HG03378 (cell line): Measurements from ENCODE around the gene FBXW8.

Source experiments
- ATAC-seq: cut with Tn5 transposase; IDR thresholded peaks from one replicate; pipeline ENCODE4 v1.9.1; 2021; ENCODE audit warnings: mild to moderate bottlenecking, moderate library complexity; ENCODE audit not compliant: unreplicated experiment

FBXW8 gene

GRCh38 chr12:116910645-116911451 is at the start of gene FBXW8:
Gene FBXW8 (plus strand): TSS chr12:116910950. CDS start chr12:116911038, 88 bp downstream.
- ATAC-seq: peak; percentile 68

GRCh38 chr12:116861320-116861719 is 49.4 kb upstream of the FBXW8 start:
- peak; percentile 46 for ATAC-seq

GRCh38 chr12:116862167-116862566 is 48.6 kb upstream of the FBXW8 start:
- no peak for ATAC-seq

GRCh38 chr12:116863275-116863767 is 47.4 kb upstream of the FBXW8 start:
- ATAC-seq: no peak

GRCh38 chr12:116864371-116865160 is 46.2 kb upstream of the FBXW8 start:
- no peak for ATAC-seq

GRCh38 chr12:116867523-116867922 is 43.2 kb upstream of the FBXW8 start:
- ATAC-seq: no peak

- no peak for ATAC-seq
Observed at GRCh38 chr12:116870306-116870705, 40.4 kb upstream of the FBXW8 start.

- ATAC-seq: no peak
Observed at GRCh38 chr12:116874324-116874995, 36.3 kb upstream of the FBXW8 start.

GRCh38 chr12:116876151-116876869 is 34.4 kb upstream of the FBXW8 start:
- no peak for ATAC-seq

- ATAC-seq: no peak
Observed at GRCh38 chr12:116878567-116879508, 31.9 kb upstream of the FBXW8 start.

- no peak for ATAC-seq
Observed at GRCh38 chr12:116879509-116880212, 31.1 kb upstream of the FBXW8 start.

- ATAC-seq: no peak
Observed at GRCh38 chr12:116880213-116880816, 30.4 kb upstream of the FBXW8 start.

- no peak for ATAC-seq
Observed at GRCh38 chr12:116880817-116881324, 29.9 kb upstream of the FBXW8 start.

- no peak for ATAC-seq
Observed at GRCh38 chr12:116881325-116881876, 29.3 kb upstream of the FBXW8 start, which contains the start of gene HRK. Gene HRK (minus strand): TSS chr12:116881441. CDS start chr12:116881307, 134 bp downstream.

- ATAC-seq: no peak
Observed at GRCh38 chr12:116881877-116882507, 28.8 kb upstream of the FBXW8 start.

- ATAC-seq: no peak
Observed at GRCh38 chr12:116882742-116883141, 28.0 kb upstream of the FBXW8 start.

- no peak for ATAC-seq
Observed at GRCh38 chr12:116884871-116885270, 25.9 kb upstream of the FBXW8 start.
